ENCODE results near the gene FBF1.
"Not testable (repeated sequence)": the region's sequence is repeated elsewhere in the genome, so short reads cannot be mapped to it uniquely, and the experiment has no call there.

FBF1 gene

GRCh38 chr17:75876190-75876937, 64.5 kb downstream of the FBF1 start:
- peak; percentile 69 for DNase-seq (ENCODE audit: low read depth)

GRCh38 chr17:75875940-75876189, 65.0 kb downstream of the FBF1 start:
- DNase-seq (ENCODE audit: low read depth) = no peak

- no peak for DNase-seq (ENCODE audit: low read depth)
These were observed 65.5 kb downstream of the FBF1 start for GRCh38 chr17:75875182-75875939.

DNA sequence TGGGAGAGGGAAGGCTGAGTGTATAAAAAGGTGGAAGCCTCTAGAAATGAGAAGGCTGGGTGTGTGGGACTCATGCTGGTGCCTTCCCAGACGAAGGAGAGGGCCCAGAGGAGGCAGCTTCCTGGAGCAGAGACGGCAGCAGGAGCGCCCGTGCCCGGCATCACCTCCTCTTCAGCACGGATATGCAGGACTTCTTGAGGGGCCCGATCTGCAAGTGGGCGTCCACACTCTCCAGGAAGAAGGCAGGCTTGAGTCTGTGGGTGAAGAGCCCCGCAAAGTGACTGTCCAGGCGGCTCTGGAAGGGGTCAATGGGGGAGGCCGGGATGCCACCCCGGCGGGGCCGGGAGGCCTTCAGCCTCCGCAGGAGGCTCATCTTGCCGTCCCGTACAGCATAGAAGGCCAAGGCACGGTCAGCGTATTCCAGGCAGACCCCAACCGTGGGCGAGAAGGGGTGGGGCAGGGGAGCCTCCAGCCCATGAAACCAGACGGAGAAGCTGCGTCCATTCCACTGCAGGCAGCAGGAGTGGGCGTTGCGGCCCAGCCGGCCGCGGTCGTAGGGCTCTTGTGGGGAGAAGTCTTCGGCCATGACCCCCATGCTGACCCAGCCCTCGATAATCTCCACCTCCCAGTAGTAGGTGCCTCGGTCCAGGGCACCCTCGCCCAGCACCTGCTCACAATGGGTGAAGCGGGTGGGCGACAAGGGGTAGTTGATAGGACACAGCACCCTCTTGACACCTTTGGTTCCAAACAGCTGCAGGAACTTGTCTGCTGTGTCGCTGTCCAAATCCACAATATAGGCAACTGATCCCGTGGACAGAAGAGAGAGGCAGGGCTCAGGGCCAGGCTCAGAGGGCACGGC, 66.3 kb downstream of the FBF1 start:
- DNase-seq (ENCODE audit: low read depth) = no peak

DNA sequence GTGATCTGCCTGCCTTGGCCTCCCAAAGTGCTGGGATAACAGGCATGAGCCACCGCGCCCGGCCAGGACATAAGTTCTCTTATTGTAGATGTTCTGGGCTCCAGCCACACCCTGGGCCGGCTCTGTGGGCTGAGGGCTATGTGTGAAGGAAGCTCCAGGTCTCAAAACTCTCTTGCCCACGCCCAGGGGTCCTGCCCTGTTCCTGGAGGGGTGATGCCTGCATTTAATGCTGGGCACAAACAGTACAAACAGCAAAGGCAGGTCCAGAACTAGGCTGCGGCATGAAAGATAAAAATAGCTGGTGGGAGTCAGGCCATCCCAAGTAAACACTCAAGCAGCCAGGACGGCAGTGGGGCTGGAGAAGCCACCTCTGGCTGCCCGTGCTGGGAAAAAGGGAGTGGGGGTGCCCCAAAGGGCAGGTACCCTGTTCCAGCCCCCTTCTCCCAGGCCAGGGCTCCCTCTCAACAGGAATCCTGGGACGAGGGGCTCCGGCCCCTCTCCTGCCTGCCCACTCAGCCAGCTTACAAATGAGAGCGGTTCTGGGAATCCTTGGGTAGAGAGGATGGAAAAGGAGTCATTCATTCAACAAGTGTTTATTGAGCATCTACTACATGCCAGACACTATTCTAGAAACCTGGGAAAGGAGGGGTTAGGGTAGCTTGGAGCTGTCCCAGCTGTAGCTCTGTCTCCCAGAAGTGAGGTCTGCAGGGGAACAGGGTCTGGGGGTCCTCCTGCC, 67.1 kb downstream of the FBF1 start:
- DNase-seq (ENCODE audit: low read depth) = no peak

DNA sequence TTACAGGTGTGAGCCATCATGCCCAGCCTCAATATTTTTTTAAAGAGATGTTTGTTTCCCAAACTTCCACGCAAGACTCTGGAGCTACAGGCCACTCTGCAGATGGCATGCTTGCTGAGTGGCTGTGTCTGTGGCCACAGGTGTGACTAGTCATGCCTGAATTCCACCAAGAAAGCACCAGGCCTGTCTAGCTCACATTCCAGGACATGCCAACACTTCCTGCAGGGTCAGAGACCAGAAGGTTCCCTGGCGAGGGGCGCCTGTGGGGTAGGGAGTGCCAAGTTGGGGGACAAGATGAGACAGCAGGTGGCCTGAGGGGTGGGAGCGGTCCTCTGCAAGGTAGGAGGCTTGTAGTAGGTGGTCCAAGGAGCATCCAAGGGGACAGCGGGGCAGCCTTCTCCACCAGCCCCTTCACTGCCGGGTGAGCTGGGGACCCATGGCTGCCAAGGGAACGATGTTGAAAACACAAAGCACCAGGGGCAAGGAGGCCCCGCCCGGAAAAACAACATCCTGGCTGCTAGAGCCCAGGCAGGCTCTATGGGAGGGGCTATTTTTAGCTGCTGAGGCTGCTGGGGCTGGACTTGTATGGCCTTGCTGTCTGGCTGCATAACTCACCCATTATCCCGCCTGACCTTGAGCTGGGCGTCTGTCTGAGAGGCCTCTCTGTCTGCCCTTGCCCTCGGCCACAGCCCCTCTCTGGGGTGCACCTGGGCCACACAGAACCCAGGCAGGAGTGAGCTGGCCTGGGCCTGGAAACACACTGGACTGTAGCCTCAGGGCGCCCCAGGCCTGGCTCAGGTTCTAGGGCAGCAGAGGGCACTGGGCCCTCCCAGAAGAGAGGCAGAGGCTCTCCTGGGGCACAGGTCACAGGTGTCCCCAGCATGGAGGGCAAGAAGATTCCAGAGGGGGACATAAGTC, 68.1 kb downstream of the FBF1 start:
- peak; percentile 56 for DNase-seq (ENCODE audit: low read depth)

DNA sequence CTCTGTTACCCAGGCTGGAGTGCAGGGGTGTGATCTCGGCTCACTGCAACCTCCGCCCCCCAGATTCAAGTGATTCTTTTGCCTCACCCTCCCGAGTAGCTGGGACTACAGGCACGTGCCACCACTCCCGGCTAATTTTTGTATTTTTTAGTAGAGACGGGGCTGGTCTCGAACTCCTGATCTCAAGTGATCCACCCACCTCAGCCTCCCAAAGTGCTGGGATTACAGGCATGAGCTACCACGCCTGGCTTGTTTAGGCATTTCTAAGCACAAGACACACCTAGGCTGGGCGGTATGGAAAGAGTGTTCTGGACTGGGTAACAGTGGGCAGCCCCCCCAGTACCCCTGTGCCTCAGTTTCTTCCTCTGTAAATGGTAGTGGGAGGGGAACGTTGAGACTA, 70.6 kb downstream of the FBF1 start:
- DNase-seq (ENCODE audit: low read depth) = not testable (repeated sequence)

GRCh38 chr17:75869282-75870141, 71.3 kb downstream of the FBF1 start:
- DNase-seq (ENCODE audit: low read depth) = no peak

DNA sequence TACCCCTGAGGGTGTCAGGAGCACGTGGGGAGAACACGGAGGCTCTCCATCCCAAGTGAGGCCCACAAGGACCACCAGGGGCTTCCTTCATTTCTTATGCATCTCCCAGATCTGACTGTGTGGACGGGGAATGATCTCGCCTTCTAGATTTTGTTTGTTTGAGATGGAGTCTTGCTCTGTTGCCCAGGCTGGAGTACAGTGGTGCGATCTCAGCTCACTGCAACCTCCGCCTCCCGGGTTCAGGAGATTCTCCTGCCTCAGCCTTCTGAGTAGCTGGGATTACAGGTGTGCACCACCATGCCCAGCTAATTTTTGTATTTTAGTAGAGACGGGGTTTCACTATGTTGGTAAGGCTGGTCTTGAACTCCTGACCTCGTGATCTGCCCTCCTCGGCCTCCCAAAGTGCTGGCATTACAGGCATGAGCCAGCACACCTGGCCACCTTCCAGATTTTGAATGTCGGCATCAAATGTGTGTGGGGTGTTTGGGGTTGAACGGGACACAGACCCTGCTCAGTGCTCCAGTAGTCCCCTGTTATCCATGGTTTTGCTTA, 72.0 kb downstream of the FBF1 start:
- not testable (repeated sequence) for DNase-seq (ENCODE audit: low read depth)

DNA sequence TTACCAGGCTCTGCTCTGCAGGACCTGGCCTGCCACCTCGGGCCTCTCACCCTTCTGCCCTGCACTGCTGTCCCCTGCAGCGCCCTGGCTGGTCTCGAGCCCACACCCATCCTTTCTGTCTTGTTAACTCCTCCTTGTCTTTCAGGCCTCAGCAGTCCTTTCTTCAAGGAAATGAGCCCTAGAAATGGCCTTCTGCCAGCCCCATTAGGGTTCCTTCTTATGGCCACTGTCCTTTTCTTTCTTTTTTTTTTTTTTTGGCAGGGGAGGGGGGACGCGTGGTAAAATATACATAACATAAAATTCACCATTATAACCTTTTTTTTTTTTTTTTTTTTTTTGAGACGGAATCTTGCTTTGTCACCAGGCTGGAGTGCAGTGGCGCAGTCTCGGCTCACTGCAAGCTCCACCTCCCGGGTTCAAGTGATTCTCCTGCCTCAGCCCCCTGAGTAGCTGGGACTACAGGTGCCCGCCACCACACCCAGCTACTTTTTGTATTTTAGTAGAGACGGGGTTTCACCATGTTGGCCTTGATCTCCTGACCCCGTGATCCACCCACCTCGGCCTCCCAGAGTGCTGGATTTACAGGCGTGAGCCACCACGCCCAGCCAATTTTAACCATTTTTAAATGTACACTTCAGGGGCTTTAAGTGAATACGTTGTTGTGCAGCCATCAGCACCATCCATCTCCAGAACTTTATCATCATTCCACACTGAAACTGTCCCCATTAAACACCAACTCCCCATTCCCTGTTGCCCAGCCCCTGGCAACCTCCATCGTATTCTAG, 75.2 kb downstream of the FBF1 start:
- not testable (repeated sequence) for DNase-seq (ENCODE audit: low read depth)

- not testable (repeated sequence) for DNase-seq (ENCODE audit: low read depth)
These were observed 76.0 kb downstream of the FBF1 start for GRCh38 chr17:75864887-75865286.

DNA sequence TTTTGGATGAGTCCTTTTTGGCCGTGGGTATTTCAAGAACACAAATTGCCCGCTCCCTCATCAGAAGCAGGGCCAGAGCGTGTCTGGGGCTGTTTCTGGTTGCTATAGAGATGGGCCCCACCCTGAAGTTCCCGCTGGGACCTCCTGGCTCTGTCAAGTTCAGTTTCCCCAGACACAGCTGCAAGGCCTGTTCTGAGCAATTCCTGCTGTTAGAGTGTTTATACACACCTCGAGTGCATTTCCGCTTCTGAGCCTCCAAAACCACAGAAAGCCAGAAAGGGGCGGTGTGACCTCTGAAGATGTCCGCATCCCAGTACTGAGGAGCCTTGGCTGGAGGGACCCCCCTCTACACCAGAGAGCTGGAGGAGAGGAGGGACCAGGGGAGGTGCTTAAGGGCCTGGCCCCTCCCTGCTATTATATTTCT, 76.4 kb downstream of the FBF1 start:
- no peak for DNase-seq (ENCODE audit: low read depth)

GRCh38 chr17:75861927-75862317, 78.9 kb downstream of the FBF1 start:
- no peak for DNase-seq (ENCODE audit: low read depth)
